ENCODE measurements around the gene ZDHHC3.

- TF ChIP-seq CTCF (IDR thresholded peaks at IDR 0.05), result no peak
- TF ChIP-seq EZH2phosphoT487 (IDR thresholded peaks at IDR 0.05), result no peak
- TF ChIP-seq EZH2 (IDR thresholded peaks at IDR 0.05), result no peak
Observed at GRCh38 chr3:44942202-44942921, 33.6 kb downstream of the ZDHHC3 start.

Data from neural progenitor cell (in vitro differentiated cells).